Heart right ventricle (tissue), 16 donors: Measurements from ENCODE around the gene CTBP2. TPM values are rescaled to one million over a fixed set of nuclear protein-coding genes. Genes with fewer than 3 reads are reported as not detected.
A peak's percentile ranks its signal among the peaks of the same experiment; 100 is the strongest.

ENCODE experiments used
- ATAC-seq, 8 donors: fragments of 200-7000 bp; cut with Tn5 transposase; one replicate each; pipeline ENCODE4 v1.9.1; 2020; ENCODE audit warnings: mild to moderate bottlenecking in 8 of 8, moderate library complexity in 8 of 8, moderate number of reproducible peaks in 1 of 8
- DNase-seq, 2 donors: peaks; one replicate each; pipeline ENCODE4 v3.0.0-alpha.2; 2020
- H3K27ac ChIP-seq, 10 donors: fragments of 200-600 bp; sonication (generic) in 2 of 10; one replicate each; pipeline versions ENCODE4 v1.5.0 to v1.8.0; 2020 to 2022; ENCODE audit warnings: mild to moderate bottlenecking in 3 of 10
- H3K27me3 ChIP-seq, 7 donors: fragments of 200-600 bp; one replicate each; pipeline ENCODE4 v1.8.0; 2021 to 2022; ENCODE audit warnings: mild to moderate bottlenecking in 2 of 7
- H3K36me3 ChIP-seq, 9 donors: fragments of 200-600 bp; sonication (generic) in 1 of 9; one replicate each; pipeline versions ENCODE4 v1.5.0 to v1.8.0; 2020 to 2022; ENCODE audit warnings: mild to moderate bottlenecking in 2 of 9
- H3K4me1 ChIP-seq, 9 donors: fragments of 200-600 bp; sonication (generic) in 1 of 9; one replicate each; pipeline versions ENCODE4 v1.5.0 to v1.8.0; 2020 to 2022; ENCODE audit warnings: mild to moderate bottlenecking in 4 of 9
- H3K4me3 ChIP-seq, 10 donors: fragments of 200-600 bp; sonication (generic) in 2 of 10; one replicate each; pipeline versions ENCODE4 v1.5.0 to v1.8.0; 2020 to 2022; ENCODE audit warnings: mild to moderate bottlenecking in 7 of 10, moderate library complexity in 2 of 10
- H3K9me3 ChIP-seq, 11 donors: fragments of 200-600 bp in 10 of 11; sonication (generic) in 2 of 11; one replicate each; pipeline versions ENCODE4 v1.5.0 to v1.8.0; 2013 to 2022; ENCODE audit warnings: mild to moderate bottlenecking in 2 of 11, control low read depth in 1 of 11, moderate library complexity in 1 of 11
- CTCF ChIP-seq, 9 donors: fragments of 200-600 bp; sonication (generic) in 2 of 9; IDR thresholded peaks; one replicate each; pipeline versions ENCODE4 v1.5.0 to v1.8.0; 2021 to 2022; ENCODE audit warnings: antibody characterized with exemption in 9 of 9, mild to moderate bottlenecking in 5 of 9, moderate library complexity in 1 of 9
- WGBS, 2 donors: extraction: QIAGEN DNeasy Blood & Tissue Kit; methylation state at CpG; one replicate each; pipeline ENCODE4 v1.1.7; 2013; ENCODE audit warnings: inconsistent platforms in 1 of 2; 5-methylcytosine and 5-hydroxymethylcytosine counted together
- intact Hi-C, 10 donors: fragments of 100-400 bp; cut with DNase I; formaldehyde crosslinking; loops; one replicate each; pipeline versions ENCODE4 v1.11.1 to v1.14.2; 2022
- polyA plus RNA-seq, 2 donors: library from polyadenylated mRNA; stranded (reverse); fragments of 200-250 nt; gene quantifications; one replicate each; pipeline ENCODE4 v1.2.3, GENCODE V29; 2013
- total RNA-seq, 10 donors: library from RNA; stranded (reverse); fragmentation: NEBNext Ultra II Directional in 3 of 10; extraction: Animal tissue kit (Norgen Biotek cat#: 25700) in 3 of 10; gene quantifications; one replicate each; pipeline versions ENCODE4 v1.2.1 to v1.2.4, GENCODE V29; 2021 to 2023
- donor health status: Arrhythmogenic right ventricular cardiomyopathy.
- donor health status: ischemic (EF 13 %, LVEDD 7.1; RV severe dilation, severe dysfunction).
- donor health status: healthy with polysubstance abuse.
- donor health status: DM: no; HTN: yes; CAD: no.
- donor health status: DM: no; HTN: no; CAD: no.
- donor health status: ischemic (EF 25% LVEDD 6.9; RV normal size, moderate dysfunction).
- donor health status: ischemic (EF 25% LVEDD 5.7; RV mildly dilated, moderate dysfunction).
- donor health status: healthy.
- donor health status: DM: yes; HTN: yes; CAD: no.
- donor health status: Ischemic cardiomyopathy.
- donor health status: ischemic (EF 35%, LVEDD 5.7; RV mildly dilated, moderate dysfunction).
- donor health status: nonischemic (EF 11% LVEDD 7.7; RV severe dilation, severe dysfunction).
- donor health status: DM: yes; HTN: yes; CAD: no.
- donor health status: PGD.
- donor health status: ischemic (EF 29% LVEDD 5.4; RV normal size, mild dysfunction).
- donor health status: nonischemic (EF 23%, LVEDD 6.1; RV moderate dilation, normal function).

The CTBP2 gene
- total and polyA plus RNA-seq, 12 donors = 14.7 to 36.2 (median 26.0) TPM

GRCh38 chr10:125158275-125158600 lies 2.1 kb downstream of the CTBP2 start:
- peaks cover 0 to 13% (median 0%) of the 10 kb centered on the region in 7 donors for H3K27me3 ChIP-seq
- peak overlapping the region; percentile 53 to 98 (median 88) for H3K4me3 ChIP-seq
- peaks cover 23 to 63% (median 59%) of the 10 kb centered on the region in 9 donors for H3K4me1 ChIP-seq
- WGBS, 2 donors = 8 to 13% methylated on average over 7 of the region's 7 CpGs
- no peak for ATAC-seq
- no peak for DNase-seq
- intact Hi-C loops = loop anchor here in 9 of 10 donors (2.0 to 10.0 kb wide), 13 partner anchors 35 to 243 kb away; no protein-coding TSS in a partner anchor
- no peak for TF ChIP-seq CTCF (IDR thresholded peaks at IDR 0.05)
- H3K9me3 ChIP-seq = no peaks in the 10 kb centered on the region
- peak overlapping the region; percentile 96 to 99 (median 98) for H3K27ac ChIP-seq
- no peaks in the 10 kb centered on the region for H3K36me3 ChIP-seq

GRCh38 chr10:125157505-125157904 lies 2.9 kb downstream of the CTBP2 start:
- ATAC-seq (no peak), DNase-seq (no peak)
- Histone ChIP-seq H3K27me3 (peaks cover 0 to 10% (median 0%) of the 10 kb centered on the region in 7 donors), H3K27ac (peak overlapping the region in 7 of 10 donors; percentile 96 to 99 (median 98)), H3K36me3 (no peaks in the 10 kb centered on the region), H3K9me3 (no peaks in the 10 kb centered on the region), H3K4me1 (peaks cover 30 to 71% (median 67%) of the 10 kb centered on the region in 9 donors), H3K4me3 (peak overlapping the region in 8 of 10 donors; percentile 77 to 98 (median 88))
- intact Hi-C loops = loop anchor here in 9 of 10 donors (5.0 to 10.0 kb wide), 11 partner anchors 35 to 243 kb away; no protein-coding TSS in a partner anchor
- no peak for TF ChIP-seq CTCF (IDR thresholded peaks at IDR 0.05)
- WGBS, 2 donors = 38 to 46% methylated on average over 3 of the region's 3 CpGs

GRCh38 chr10:125156739-125157480 lies 3.5 kb downstream of the CTBP2 start:
- H3K27me3 ChIP-seq = peaks cover 0 to 4% (median 0%) of the 10 kb centered on the region in 7 donors
- no peaks in the 10 kb centered on the region for H3K36me3 ChIP-seq
- TF ChIP-seq CTCF (IDR thresholded peaks at IDR 0.05) = no peak
- 35 to 38% methylated on average over 13 of the region's 13 CpGs for whole genome bisulfite sequencing, 2 donors
- H3K27ac ChIP-seq = peak overlapping the region in 8 of 10 donors; percentile 0 to 99 (median 98)
- no peaks in the 10 kb centered on the region for H3K9me3 ChIP-seq
- no peak for ATAC-seq
- no peak for DNase-seq
- intact Hi-C loops = loop anchor here in 9 of 10 donors (5.0 to 10.0 kb wide), 11 partner anchors 35 to 242 kb away; no protein-coding TSS in a partner anchor
- H3K4me1 ChIP-seq = peaks cover 35 to 73% (median 70%) of the 10 kb centered on the region in 9 donors
- peak overlapping the region in 7 of 10 donors; percentile 77 to 91 (median 87) for H3K4me3 ChIP-seq

- no peak for ATAC-seq
- H3K4me1 ChIP-seq = peaks cover 35 to 73% (median 67%) of the 10 kb centered on the region in 9 donors
Measured at GRCh38 chr10:125156196-125156595, 4.2 kb downstream of the CTBP2 start.

More at GRCh38 chr10:125156196-125156595, 4.2 kb downstream of the CTBP2 start:
- TF ChIP-seq CTCF (IDR thresholded peaks at IDR 0.05) = no peak
- no peak for DNase-seq
- WGBS, 2 donors = 66 to 68% methylated on average over 3 of the region's 3 CpGs
- H3K27me3 ChIP-seq = no peaks in the 10 kb centered on the region
- peaks cover 0 to 3% (median 0%) of the 10 kb centered on the region in 9 donors for H3K36me3 ChIP-seq
- no peaks in the 10 kb centered on the region for H3K9me3 ChIP-seq
- peak overlapping the region in 7 of 10 donors; percentile 0 to 99 (median 96) for H3K27ac ChIP-seq
- peak overlapping the region in 1 of 10 donors; percentile 1 for H3K4me3 ChIP-seq
- intact Hi-C loops = loop anchor here in 9 of 10 donors (5.0 to 10.0 kb wide), 11 partner anchors 34 to 241 kb away; no protein-coding TSS in a partner anchor
